ENCODE results near the gene VWA7.
A peak's percentile ranks its signal among the peaks of the same experiment; 100 is the strongest.
"Not testable (repeated sequence)": the region's sequence is repeated elsewhere in the genome, so short reads cannot be mapped to it uniquely, and the experiment has no call there.

The VWA7 gene

DNA sequence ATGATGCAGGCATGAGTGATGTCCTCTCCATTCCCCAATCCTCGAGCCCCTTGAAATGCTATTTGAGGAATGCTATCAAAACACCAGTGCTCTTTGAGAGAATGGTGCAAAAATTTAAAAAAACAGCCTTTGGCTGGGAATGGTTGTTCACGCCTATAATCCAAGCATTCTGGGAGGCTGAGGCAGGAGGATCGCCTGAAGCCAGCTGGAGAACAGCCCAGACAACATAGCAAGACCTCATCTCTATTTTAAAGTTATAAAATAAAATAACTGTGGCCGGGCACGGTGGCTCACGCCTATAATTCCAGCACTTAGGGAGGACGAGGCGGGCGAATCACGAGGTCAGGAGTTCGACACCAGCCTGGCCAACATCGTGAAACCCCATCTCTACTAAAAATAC lies 22.7 kb upstream of the VWA7 start:
- no peak for DNase-seq

DNA sequence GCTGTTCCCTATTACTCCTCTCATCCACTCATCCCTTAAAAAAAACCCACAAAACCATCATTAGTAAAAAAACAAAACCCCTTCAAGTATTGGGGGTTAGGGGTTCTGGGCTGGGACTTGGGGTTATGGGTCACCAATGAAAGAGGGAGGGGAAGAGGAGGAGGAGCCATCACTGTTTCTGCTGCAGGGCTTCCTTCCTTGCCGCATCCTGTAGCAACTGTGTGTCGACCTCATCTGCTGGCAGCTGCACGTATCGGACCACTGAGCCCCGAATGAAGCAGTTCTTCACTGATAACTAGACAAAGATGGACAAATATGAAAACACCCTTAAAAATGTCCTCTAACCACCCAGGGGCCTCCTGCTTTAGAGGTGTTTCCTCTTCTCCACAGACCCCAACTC lies 20.5 kb upstream of the VWA7 start:
- no peak for DNase-seq

DNA sequence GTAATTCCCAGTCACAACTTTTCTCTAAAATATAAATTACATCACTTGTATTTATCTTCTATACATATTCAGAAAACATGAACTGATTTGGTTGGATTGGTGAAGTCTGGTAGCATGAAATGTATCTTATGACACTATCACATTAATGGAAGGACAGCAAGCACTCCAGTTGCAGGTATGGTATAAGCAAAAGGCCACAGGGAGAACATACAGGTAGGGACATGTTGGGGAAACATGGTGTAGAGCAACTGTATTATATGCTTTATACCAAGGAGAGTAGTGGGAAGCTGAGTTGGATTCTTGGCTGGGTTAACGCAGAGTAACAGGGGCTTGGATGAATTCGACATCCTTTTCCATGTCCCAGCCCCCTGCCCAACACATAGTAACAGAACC lies 19.9 kb upstream of the VWA7 start:
- no peak for DNase-seq

DNA sequence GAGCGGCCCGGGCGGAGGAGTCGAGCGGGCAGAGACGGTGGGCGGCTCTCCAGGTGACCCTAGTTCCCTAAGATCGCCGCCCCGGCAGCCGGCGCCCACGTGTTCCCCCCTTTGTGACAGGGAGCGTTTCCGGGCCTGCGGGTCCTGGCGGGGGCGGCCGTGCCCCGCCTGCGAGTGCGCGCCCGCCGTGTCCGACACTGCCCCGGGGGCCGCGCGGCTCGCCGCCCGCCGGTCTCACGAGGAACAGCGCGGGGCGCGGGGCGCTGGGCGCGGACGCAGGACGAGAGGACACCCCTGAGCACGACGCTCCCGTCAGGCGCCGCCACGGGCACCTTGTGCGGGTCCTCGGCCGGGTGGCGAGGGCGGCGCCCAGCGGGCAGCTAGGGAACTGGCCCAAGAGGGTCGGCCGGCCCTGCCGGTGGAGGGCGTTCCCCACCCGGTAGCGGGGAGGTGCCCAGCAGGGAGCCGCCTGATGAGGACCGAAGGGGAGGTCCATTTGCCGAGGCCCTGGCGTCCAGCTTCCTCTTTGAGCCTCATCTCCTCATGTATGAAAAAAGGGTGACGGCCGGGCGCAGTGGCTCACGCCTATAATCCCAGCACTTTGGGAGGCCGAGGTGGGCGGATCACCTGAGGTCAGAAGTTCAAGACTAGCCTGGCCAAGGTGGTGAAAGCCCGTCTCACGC lies 18.6 kb upstream of the VWA7 start, which contains the start of gene VARS1:
Gene VARS1, minus strand, starts transcription at position 137 of the 683 bp plus-strand sequence. CDS start 535 bp downstream, outside the sequence.
- peak; percentile 93 for DNase-seq

DNA sequence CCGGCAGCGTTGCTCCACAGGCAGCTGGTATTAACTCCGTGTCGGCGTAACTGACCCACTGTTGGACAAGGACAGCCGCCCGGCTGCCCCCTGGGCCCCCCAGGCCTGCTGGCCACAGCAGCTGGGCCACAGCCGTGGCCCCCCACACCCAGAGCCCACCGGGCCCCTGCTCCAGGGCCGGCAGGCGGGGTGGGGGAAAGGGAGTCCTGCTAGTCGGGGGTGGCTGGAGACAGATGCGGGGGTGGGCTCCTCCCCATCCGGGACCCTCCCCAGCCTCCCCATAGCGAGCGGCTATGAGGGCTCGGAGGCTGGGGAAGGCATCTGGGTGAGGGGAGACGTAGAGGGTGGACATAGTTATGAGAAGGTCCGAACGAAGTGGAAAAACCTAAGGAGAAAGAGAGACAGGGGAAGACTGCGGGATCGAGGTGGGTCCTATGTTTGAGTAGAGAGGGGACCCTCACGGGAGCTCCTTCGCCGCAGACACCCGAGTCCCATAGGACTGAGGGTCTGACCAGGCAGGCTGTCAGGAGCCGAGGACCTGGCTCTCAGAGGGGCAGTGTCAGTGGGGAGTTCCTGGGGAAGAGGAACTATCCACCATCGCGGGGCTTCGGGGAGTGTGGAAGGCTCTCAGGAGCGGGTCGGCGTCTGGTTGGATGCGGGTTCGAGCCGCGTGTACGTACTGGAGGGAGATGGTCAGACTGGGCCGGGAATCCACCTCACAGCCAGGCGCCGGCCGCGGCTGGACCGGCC lies 17.9 kb upstream of the VWA7 start:
- DNase-seq = no peak

DNA sequence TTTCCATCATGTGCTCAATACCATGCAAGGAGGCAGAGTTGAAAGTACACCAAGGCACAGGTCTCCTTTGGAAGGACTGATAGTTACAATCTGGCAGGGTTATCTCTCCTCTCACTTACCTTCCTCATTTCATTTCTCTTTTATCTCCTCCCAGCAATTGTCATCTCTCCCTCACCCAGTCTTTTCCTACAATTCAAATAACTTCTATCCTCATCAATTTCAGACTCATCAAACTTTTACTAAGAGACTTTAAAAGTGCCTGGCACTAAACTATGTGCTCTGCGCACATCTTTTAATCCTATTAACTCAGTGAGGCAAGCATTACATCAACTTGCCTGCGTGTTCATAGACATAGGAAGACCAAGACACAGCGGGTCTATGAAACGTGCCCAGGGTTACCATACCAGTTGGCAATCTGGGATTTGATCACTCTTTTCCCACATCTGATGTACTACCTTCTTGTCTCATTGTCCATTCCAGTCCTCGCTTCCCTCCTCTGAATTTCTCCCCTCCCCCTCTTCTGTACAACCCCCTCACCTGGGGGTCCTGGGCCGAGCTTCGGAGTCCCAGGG lies 17.3 kb upstream of the VWA7 start:
- no peak for DNase-seq

DNA sequence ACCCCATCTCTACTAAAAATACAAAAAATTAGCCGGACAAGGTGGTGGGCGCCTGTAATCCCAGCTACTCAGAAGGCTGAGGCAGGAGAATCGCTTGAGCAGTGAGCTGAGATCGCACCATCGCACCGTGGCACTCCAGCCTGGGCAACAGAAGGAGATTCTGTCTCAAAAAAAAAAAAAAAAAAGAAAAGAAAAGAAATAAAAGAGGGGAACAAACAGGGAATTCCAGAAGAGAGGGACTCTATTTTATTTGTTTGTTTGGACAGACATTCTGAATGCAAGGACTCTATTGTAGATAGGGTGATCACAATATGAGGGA lies 16.8 kb upstream of the VWA7 start:
- not testable (repeated sequence) for DNase-seq

DNA sequence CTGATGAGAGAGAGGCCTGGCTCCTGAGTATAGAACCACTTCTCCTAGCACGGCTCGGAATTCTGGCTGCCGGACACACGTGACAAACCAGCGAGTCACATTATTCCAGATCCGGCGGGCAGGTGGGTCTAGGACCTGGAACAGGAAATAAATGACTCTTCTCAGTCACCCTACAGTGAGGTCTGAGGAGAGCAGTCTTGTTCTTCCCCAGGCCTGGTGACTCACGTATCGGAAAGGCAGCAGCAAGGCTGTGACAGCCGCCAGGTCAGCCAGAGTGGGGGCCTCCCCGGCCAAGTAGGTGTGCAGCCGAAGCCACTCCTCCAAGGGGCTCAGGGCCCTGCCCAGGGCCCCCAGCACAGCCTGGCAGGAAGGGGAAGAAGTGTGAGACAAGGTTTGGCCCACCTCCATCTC lies 15.6 kb upstream of the VWA7 start:
- no peak for DNase-seq

DNA sequence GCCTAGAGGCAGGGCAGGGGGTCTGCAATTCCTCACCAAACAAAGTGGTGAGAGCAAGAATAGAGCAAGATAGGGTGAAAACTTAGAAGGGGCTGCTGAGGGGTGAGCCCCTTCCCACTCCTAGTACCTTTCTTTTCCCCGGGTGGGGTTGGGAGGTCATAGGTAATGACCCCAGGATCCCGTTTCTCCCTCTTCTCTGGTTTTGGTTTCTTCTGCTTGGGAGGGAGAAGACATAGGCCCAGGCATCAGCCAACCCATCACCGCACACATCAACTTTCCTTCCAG lies 14.9 kb upstream of the VWA7 start:
- no peak for DNase-seq

DNA sequence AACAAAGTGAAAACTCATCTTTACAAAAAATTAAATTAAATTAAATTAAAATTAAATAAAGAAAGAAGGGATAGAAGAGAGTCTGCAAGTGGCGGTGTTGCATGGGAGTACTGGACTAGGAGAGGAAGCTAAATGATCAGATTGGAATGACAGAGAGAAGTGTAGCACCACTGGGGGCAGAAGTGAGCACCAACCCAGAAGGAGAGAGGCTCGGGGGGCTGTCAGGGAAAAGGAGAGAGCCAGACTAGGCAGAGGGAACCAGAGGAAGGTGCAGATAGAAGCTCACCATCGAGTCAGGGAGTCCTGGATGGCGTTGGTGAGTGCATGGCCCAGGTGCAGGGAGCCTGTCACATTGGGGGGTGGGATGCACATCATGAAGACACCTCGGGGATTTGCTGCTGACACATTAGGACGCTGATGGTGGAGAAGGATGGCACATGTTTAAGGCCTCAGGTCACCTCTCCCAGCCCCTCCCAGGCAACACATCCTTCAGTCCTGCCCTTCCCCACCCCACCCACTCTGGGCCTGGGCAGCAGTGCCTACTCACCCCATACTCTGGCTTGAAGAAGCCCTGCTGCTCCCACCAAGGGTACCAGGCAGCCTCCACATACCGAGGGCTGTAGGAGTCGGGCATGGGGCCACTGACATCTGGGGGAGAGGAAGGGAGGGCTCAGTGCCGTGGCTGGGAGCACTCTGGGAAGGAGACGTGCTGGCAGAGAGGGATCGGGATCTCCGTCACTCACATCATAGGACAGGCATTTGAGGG lies 14.4 kb upstream of the VWA7 start:
- peak; percentile 33 for DNase-seq

DNA sequence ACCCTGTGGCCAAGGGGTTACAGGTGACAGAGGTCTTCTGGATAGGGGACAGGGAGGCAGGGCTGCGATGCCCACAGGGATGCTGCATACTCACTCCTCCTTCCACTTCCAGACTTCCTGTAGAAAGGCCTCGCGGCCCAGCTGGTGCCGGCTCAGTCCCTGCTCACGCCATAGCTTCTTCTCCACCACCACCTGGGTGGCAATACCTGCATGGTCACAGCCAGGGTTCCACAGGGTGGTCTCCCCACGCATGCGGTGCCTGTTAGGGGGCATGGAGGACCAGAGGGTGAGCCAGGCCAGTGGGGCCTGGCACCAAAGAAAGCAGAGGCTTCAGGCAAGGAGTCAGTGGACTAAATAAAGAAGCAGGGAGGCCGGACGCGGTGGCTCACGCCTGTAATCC lies 8.3 kb upstream of the VWA7 start:
- no peak for DNase-seq

DNA sequence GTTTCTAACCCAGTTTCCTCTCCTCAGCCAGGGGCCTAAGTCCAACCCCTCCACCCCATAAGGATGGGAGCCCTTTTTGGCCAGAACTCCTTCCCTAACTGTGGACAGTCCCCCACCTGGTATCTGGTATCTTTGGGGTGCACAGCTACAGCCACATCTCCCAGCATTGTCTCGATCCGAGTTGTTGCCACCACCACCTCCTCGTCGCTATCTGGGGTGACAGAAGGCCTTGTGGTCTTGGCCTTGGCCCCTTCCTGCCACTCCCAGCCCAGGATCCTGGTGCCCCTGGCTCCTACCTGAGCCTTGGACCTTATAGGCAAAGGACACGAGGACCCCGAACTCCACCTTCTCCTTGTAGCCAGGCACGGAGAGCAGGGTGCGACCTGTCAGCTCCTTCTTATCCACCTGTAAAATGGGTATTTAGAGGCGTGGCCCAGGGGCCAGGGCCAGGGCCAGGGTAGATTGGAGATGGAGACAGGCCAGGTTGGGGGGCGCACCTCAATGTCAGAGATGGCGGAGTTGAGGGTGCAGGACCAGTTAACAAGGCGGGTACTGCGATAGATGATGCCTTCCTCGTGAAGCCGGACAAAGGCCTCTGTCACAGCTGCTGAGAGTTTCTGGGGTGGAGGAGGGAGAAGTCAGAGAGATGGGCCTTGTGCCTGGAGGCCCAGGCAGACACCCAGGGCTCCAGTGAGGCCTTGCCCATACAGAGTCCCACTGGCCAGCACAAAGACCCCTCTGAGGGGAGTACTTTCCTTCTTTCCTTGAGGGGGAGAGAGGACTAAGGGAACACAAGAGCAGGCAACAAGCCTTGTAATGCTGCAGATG lies 7.2 kb upstream of the VWA7 start:
- DNase-seq = no peak

DNA sequence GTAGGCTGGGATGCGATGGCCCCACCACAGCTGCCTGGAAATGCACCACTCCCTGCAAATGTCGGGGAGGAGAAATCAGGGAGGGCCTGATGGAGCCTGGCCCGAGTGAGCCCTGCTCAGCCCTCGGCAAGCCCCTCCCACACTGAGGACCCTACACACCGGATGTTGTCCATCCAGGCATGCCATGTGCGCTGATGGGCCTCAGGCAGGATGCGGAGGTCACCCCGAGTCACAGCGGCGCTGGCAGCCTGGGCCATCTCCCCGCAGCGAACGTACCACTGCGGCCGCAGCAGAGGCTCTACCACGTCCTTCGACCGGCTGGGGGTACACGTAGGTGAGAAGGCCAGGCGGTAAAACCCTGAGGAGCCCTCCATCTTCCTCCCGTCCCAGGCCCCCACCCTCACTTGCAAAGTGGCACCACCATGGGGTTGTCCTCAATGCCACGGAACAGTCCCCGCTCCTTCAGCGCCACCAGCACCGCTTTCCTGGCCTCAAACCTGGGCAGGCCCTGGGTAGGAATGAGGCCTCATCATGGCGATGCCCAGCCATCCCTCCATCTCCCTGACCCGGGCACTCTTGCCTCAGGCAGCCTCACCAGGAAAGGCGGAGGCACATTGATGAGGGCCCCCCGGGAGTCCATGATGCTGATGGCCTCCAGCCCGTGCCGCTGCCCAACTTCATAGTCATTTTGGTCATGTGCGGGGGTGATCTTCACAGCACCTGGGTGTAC lies 5.2 kb upstream of the VWA7 start:
- DNase-seq = no peak

DNA sequence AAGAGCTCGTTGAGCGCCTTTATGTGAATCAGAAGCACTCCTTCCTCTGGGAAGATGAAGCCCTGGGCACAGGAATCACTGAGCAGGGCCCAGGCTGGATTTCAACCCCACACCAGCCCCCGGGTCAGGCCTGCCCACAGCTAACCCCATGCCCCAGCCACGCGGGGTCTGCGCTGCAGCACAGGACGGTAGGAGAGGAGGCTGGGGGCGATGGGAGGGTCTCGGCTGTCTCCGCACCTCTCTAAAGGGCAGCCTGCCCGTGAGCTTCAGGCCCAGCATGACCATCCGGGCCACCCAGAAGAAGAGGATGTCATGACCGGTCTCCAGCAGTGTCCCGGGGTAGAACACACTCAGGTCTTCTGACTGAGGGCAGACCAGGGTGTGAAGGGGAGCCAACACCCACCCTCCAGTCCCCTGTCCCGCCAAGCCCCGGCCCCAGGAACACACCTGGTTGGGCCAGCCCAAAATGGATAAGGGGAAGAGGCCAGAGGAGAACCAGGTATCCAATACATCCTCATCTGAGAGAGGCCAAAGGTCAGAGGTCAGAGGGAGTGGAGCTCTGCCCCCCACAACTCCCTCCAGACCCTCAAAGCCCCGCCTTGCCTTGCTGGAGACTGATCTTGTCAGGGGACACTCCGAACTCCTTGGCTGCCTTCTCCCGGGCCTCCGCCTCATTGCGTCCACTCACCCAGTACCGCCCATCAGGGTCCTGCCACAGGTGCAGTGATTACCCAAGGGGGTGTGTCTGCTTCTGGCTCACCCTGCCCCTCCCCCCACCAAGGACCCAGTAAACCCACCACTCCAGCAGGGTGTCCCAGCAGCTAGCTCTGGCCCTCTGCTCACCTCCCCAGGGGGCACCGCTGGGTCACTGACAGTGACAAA lies 4.4 kb upstream of the VWA7 start:
- no peak for DNase-seq

DNA sequence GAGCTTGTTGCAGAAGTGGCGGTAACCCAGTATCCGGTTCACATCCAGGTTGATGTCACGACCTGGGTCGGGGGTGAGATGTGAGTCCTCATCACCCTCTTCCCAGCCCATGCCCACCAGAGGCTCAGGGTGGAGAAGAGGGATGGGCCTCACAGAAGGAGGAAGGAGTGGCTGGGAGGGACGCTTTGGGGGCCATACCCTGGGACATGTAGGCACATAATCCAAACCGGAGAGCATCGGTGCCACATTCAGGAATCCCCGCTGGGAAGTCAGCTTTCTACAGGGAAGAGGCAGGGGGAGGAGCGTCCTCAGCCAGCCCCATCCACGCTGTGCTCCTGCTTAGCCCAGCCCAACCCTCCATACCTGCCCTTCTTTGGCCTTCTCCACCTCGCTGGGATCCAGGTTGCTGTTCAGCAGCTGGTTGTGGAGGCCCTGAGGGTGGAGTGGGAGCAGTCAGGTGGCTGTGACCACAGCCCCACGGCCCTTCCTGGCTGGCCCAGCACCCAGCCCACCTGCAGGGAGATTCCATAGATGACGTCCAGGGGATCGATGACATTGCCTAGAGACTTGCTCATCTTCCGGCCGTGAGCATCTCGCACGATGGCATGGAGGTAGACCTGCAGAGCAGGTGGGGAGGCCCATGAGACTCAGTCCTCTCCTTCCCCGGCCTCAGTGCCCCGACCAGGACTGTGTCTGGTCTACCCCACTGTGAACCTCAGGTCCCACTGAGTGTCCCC lies 3.5 kb upstream of the VWA7 start:
- DNase-seq = no peak

DNA sequence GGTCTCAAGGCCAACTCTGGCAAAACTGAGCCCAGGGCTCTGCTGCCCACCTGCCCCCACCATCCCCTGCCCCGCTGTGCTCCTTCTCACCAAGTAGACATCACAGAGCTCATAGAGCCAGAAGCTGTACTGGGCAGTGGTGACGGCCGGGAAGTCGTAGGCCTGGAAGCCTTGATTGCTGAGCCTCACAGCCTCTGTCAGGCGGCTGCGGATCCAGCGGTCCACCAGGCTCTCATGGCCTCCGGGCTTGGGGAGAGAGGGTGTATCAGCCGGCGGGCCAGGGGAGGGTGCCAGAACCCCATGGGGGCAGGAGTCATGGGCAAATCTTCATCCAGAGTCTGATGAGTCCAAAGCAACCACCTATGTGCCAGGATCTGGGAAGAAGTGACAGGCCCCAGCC lies 2.8 kb upstream of the VWA7 start:
- no peak for DNase-seq

DNA sequence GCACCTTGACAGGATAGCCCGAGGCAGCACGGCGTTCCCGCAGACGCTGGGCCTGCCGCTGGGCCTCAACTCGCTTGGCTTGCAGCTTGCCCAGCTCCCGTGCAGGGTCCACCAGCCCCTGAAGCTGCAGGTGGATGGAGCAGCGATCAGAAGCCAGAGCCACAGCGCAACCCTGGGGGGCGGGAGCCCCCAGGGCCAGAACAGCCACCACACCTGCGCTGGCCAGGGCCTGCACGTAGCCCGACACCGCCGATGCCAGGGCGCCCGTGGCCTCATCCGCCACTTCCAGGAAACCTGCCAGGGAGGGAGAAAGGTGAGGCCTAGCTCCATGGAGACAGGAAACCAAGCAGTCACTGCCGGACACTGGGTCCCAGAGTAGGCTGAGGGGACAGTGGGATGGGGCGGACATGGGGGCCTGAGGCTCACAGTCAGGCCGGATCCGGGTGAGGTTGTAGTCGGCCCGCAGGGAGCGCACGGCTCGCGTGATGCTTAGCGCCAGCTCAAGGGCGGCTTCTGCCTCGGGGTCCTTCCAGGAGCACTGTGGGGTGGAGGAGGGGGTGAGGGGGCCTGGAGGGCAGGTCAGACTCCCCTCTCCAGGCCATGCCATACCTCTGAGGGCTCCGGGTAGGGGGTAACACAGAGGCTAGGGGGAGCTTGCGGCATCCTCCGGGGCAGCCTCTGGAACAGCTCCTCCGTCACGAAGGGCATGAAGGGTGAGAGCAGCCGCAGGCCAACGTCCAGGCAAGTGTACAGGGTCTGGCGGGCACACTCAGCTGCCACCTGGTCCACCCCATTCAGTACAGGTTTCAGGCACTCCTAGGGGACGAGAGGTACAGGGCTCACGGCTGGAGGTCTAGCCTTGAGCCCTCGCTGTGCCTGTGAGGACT lies 2.1 kb upstream of the VWA7 start:
- no peak for DNase-seq

DNA sequence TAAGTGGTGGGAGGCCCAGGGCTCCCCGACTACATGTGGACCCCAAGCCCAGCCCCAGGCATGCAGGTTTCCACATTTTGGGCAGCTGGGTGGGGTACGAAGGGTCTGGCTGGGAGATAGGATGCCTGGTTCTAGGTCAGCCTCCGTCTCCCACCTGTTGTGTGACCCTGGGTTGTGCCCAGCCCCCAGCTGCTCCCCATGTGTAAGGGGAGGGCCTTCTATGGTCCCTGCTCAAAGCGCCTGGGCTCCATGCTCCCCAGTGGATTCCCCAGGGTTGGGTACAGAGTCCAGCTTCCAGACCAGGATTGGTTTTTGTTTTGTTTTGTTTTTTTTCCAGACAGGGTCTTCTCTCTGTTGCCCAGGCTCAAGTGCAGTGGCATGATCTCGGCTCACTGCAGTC lies 1.1 kb upstream of the VWA7 start:
- DNase-seq = no peak

DNA sequence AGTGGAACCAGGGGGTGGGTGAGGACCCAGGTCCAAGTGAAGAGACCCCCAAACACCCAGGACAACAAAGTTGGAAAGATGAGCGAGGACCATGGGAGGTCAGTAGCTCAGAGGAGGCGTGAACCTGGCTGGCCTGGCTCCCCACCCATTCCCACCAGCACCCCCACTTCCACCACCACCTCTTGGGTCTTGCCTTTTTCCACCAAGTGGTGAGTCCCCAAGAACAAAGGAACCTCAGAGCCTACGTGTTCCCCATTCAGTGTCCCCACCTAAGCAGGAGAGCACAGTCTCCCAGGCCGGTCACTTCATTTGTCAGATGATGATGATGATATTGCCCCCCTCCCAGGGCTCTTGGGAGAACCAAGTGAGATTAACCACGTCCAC lies 531 bp upstream of the VWA7 start:
- no peak for DNase-seq
